ENCODE measurements around the gene SRL.
"Not testable (repeated sequence)": the region's sequence is repeated elsewhere in the genome, so short reads cannot be mapped to it uniquely, and the experiment has no call there.

The SRL gene

DNA sequence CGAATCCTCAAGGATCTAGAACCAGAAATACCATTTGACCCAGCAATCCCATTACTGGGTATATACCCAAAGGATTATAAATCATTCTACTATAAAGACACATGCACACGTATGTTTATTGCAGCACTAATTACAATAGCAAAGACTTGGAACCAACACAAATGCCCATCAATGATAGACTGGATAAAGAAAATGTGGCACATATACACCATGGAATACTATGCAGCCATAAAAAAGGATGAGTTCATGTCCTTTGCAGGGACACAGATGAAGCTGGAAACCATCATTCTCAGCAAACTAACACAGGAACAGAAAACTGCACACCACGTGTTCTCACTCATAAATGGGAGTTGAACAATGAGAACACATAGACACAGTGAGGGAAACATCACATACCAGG, 85.4 kb downstream of the SRL start:
- DNase-seq: not testable (repeated sequence)

DNA sequence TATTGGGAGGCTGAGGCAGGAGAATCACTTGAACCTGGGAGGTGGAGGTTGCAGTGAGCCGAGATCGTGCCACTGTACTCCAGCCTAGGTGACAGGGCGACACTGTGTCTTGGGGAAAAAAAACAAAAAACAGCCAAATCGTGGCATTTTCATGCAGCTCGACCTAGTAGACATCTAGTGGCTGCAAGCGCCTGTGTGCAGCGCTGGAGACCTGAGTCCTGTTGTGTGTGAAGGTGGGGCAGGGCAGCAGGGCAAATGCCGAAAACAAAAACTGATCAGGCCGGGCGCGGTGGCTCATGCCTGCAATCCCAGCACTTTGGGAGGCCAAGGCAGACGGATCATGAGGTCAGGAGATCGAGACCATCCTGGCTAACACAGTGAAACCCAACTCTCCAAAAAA, 88.5 kb downstream of the SRL start:
- DNase-seq: not testable (repeated sequence)

DNA sequence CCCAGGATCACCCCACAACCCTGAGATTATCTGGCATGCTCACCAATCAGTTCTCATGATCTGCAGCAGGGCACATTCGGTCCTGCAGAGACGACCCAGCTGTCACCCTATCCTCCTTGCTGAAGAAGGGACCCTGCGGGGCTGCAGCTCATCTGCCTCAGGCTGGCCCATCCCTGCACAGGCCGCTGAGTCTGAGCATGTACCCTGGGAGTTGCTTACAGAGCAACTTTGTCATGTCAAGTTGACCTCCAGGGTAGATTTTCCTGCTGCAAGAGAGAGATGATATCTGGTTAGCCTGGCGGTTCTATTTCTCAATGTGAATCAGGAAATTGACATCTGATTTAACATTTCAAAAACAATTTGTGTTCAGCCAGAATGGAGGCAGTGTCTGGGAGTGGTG, 89.6 kb downstream of the SRL start:
- DNase-seq: no peak

- no peak for DNase-seq
Observed at GRCh38 chr16:4147236-4147635, 94.6 kb downstream of the SRL start.

DNA sequence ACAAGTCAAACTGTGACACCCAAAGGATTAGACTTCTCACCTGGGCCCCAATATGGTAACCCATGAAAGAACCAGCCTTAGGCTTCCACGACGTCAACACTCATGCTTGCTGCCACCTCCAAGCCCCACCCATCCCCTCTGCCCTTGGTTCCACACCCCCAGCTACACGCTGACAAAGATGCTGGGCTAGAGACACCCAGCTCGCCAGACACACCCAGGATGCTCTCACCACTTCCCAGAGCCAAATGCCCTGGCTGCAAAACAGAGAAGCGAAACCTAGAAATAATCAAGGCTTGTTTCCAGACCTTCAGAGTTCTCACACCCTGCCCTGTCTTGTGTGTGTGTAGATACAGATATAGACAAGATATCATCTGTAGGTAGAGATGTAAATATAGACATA, 99.6 kb downstream of the SRL start:
- no peak for DNase-seq

DNA sequence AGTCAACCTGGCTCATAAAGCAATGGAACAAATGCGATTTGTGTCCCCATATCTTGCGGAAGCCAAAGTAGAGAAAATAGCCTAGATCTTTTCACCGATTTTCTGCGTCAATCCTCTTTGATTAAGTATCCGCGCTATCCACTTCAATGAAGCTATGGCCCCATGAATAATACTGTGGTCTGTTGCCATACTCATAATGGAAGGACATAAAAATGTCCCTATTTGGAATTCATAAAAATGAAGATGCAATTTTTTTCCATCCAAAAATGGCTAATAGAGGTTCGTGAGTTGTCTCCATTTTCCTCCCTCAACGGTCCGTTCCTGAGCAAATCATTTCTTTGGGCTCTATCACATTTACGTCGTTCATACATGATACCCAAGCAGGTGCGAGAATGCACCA, 100.3 kb downstream of the SRL start:
- DNase-seq: no peak

DNA sequence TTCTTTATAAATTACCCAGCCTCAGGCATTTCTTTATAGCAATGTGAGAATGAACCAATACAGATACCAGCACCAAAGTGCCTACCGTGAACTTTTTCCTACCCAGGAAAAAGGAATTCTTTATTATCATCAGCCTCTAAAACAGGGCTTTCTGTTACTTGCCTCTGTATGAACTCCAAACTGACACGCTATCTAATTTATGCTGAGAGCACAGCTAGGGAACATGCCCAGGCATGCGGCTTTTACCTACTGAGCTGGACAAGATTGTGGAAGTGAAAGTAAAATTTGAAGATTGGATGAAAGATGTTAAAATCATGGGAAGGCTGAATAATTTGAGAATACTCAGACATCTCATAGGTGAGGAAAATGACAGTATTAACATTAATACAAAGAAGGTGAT, 101.2 kb downstream of the SRL start:
- DNase-seq: no peak

DNA sequence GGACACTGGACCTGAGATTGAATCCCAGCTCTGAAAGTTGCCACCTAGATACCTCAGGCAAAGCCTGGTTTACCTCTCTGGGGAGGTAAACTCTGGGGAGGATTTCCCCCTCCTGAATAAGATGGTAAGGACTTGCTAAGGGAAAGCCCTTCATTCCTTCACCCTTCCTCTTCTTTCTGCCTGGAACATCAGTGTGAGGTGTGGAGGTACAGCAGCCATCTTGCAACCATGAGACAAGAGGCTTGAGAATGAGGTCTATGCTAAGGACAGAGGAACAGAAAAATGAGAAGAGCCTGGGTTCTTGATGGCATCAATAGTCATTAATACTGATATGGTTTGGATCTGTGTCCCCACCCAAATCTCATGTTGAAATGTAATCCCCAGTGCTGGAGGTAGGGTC, 101.9 kb downstream of the SRL start:
- DNase-seq: no peak
